ENCODE data around the gene PLK2.

PLK2 gene

DNA sequence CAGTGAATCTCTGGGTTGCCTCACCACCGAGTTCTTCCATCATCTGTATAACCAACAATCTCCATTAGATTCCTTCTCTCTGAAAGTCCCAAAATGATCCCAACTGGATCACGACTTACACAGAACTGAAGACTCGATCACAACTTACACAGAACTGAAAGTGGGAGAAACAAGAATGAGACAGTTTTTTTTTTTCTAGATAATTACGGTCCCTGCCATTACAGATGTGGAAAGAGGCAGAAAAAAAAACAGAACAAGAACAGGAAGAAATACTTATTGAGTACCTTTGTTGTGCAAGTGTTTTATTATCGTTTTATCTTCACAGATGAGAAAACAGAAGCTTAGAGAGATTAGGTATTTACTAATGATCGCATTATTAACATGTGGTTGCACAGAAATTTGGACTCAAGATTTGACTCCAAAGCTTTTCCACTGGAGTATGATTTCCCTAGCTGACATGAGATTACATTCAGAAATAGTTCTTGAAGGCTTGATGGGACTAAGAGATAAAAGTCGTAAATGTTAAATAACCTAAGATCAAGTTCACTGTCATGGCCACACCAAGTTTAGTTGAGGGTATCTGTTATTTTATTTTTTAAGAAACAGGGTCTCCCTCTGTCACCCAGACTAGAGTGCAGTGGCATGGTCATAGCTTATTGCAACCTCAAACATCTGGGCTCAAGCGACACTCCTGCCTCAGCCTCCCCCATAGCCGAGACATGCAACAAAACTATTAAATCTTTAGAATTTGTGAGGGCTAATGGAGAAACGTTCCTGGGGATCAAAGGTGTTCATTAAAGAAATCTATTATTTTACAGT lies 8.9 kb downstream of the PLK2 start:
- DNase-seq (ENCODE audit: low read depth in 1 of 2, low spot score in 1 of 2), result no peak

DNA sequence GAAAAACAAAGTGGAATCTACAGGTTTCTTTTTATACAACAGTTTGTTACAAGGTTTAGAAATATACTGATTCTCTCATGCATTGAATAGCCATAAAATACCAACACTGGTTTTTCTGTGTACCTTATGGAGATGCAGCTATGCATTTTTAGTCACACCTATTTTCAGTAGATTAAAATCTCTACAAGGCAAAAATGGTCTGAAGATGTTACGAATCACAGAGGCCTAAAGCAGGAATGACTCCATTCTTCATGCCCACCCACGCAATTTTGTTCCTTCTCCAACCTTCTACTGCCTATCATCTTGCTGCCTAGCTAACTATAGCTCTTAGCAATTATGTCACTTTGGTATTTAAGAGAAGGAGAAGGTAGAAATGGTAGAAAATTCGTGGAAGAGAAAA lies 9.9 kb downstream of the PLK2 start:
- DNase-seq (ENCODE audit: low read depth in 1 of 2, low spot score in 1 of 2), result no peak

DNA sequence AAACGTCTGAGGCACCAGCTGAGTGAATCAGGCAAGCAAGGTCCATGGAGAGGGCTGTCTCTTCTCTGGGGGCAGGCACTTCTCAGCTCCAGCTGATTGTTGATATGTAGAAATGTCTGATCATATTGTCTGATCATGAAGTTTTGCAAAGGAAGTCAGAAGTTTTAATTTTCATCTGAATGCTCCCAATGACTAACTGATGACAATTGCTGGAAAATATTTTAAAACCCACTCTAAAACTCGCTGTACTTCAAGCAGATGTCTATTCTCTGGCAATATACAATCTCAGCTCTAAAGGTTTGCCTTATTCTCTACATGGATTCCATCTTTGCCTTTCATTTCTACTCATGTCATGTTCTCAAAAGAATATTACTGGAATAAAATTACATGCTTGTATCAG lies 12.7 kb downstream of the PLK2 start:
- no peak for DNase-seq (ENCODE audit: low read depth in 1 of 2, low spot score in 1 of 2)

DNA sequence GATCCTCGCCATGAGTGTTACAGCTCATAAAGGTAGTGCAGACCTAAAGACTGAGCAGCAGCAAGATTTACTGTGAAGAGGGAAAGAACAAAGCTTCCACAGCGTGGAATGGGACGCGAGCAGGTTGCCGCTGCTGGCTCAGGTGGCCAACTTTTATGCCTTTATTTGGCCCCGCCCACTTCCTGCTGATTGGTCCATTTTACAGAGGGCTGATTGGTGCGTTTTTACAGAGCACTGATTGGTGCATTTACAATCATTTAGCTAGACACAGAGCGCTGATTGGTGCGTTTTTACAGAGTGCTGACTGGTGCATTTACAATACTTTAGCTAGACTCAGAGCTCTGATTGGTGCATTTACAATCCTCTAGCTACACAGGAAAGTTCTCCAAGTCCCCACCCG lies 13.9 kb downstream of the PLK2 start:
- DNase-seq (ENCODE audit: low read depth in 1 of 2, low spot score in 1 of 2), result no peak

DNA sequence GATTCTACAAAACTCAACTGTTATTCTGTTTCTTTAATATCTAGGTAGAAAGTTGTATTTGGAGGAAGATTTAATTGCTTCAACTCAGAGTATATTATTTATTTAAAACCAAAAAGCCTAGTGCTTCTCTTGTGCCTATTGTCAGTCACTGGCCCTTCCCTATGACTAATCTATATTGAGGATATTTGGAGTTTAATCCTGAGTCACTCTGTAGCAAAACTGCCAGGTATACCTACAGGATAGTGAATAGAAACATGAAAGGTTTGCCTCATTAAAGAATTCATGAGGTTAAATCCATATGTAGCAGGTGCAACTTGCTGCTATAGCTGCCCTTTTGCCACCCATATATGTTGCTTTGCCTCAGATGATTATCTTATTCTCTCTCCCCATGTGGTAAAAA lies 15.1 kb downstream of the PLK2 start:
- DNase-seq (ENCODE audit: low read depth in 1 of 2, low spot score in 1 of 2), result no peak

DNA sequence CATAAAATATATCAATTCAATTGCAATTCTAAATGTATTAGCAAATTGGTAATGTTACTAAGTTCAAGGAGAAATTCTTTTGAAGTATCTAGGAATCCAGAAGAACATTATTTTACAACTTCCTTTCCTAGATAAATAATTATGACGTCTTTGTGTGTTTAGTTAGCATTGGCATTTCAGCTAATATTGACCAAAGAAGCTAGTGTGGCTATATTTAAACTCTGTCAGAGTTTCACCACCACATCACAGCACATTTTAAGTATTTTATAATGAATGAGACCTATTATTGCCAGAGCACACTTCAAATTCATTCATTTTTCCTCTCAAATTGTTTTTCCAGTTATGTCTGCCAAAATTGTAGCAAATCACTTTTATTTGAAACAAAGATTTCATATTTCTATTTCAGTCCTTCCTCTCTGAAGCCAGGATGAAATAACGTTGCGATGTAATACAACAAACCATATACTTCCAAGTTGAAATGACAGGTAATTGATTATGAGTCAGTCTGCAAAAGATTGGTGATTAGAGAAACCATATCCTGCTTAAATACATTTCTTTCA lies 18.9 kb downstream of the PLK2 start:
- no peak for DNase-seq (ENCODE audit: low read depth in 1 of 2, low spot score in 1 of 2)

DNA sequence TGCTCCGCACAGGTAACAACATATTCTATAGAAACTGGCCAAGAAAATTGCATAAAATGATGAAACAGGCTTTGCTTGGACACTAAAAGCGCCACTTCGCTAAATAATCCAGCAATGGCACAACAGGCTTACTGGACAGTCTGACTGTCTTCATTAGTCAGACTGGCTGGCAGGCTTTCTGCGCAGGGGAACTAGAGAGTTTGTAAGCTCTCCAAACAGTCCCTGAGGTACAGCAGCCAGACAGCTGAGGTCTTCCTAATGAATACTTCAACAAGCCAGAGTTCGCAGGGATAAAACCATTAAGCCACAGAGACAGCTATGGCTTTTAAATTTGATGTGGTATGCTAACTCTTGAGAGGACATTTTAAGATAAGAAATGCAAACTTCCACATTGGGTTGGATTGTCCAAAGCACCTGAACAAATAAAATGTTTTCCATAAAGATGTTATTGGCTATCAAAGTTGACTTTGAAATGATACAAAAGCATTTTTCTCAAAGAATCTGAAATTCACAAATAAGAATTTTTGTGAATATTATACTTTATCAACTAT lies 20.7 kb downstream of the PLK2 start:
- no peak for DNase-seq (ENCODE audit: low read depth in 1 of 2, low spot score in 1 of 2)

DNA sequence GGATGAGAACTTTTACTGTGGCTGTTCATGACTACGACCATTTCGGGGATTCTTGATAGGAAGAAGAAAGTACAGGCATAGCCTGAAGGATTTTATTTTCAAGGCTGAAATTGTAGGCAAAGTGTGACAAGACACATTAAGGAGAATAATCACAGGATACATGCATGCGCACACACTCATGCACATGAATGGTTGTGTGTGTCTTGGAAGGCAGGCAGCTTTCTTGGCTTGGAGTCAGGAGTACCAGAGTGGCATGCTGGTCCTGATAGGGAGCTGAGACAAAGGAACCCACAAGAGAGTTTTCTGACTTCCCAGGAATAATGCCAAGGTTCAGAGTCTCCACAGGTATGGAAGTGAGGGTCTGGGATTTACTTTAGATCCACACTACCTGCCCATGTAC lies 22.2 kb downstream of the PLK2 start:
- DNase-seq (ENCODE audit: low read depth in 1 of 2, low spot score in 1 of 2), result no peak

DNA sequence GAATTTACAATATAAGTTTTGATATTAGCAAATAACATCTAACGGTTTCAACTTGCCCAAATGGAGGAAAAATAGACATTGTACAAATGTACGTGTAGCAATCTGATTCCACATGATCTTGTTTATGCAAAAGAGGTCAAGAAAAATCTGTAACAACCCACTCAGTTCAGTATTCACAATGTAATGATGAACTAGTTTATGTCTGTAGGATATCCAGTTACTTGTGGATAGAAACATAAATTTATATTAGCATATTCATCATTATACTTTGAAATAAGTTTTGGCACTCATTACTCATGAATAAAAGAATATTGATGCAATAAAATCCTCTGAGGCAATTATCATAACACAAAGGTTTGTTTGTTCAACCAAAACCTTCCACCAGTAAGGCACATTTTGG lies 28.1 kb downstream of the PLK2 start:
- no peak for DNase-seq (ENCODE audit: low read depth in 1 of 2, low spot score in 1 of 2)

DNA sequence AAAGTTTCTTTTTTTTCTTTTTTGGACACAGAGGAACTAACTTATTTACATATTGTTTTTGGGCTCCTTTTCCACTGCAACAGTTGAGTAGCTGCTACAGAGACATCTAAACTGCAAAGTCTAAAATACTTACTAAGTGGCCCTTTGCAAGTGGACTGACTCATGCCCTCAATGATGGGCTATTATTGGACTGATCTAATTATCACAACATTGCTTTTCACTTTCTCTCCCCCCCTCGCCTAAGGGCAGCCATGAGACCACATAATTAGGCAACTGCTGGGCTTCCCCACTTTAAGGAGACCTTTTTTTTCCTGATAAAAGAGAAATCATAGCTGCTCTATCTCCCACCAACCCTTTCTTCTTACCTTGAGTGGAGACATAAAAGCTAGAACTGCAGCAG lies 47.0 kb downstream of the PLK2 start:
- no peak for DNase-seq (ENCODE audit: low read depth in 1 of 2, low spot score in 1 of 2)

DNA sequence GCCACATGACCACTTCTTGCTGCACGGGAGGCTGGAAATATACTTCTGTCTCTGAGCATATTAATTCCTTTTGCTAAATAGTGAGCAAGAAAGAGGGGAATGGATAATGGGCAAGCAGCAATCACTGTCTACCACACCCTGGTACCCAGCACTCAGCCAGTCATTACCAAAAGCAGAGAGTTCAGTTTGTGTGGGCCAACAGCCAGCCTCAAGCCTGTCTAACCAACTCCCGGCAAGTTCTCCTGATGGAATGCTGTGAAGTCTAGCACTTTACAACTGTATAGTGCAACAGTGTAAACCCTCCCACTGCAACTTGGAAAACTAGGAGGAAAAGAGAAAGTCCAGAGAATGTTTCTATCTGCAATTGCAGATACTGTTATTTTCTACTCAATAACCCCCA lies 47.8 kb downstream of the PLK2 start:
- DNase-seq (ENCODE audit: low read depth in 1 of 2, low spot score in 1 of 2), result no peak

DNA sequence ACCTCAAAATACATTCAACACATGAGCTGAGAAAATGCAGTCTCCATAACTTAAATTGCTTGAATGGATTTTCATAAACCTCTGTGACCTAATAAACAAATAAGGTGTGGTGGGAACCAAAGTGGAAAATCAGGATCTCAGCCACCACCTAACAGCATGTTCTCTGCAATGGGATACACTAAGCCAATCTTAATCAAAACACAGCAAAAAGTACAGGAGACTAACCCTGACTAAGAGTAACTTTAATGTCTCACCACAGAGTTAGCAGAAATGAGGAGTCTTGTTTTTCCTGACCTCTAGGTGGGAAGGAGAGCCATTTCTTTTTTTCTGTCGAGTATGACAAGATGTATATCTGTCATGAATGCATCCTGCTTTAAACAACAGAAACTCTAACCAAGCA lies 48.5 kb downstream of the PLK2 start:
- DNase-seq (ENCODE audit: low read depth in 1 of 2, low spot score in 1 of 2), result no peak

DNA sequence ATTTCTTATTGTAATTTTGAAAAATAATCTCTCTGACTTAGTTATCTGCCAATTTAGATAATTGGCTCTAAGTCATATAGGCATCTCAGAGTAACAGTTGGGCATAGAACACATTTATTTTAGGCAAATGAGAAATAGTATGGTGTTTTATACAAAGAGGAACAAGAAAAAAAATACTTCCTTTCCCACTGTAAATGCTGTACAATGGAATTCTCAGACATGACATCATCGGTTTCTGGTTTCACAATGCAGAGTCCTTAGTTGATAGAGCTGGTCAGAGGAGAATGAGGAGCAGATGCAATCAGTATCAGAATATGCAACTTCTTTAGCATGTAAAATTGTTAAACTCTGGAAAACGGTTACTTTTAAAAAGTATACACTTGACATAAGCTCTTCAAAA lies 49.4 kb downstream of the PLK2 start:
- no peak for DNase-seq (ENCODE audit: low read depth in 1 of 2, low spot score in 1 of 2)

DNA sequence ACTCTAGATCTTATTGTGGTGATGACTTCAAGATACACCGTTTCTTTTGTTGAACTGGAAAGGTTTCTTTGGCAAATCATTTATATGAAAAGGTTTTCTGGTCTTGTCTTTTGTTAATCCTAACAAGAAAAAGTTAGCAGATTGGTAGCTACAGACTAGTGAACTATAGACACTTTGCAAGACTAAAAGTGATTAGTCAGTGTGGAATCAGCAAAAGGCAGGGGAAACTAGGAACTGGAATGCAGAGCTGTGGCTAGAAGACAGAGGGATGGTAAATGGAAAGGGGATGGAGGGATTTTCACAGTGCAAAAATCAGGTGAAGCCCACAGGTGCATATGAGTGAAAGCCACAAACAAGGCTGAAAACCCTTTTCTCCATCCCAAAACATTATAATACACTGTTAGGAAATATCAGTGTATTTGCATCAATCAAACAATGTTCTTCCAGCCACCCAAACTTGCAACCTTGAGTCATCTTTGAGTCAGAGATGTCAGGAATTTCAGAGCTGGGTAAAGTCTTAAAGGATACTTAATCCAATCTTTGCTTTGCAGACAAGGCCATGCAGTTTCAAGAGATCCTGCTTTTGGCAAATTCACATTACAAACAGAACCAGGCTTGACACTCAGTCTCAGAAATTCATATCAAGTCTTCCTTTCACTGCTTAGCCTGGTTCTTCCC lies 52.7 kb downstream of the PLK2 start:
- no peak for DNase-seq (ENCODE audit: low read depth in 1 of 2, low spot score in 1 of 2)

DNA sequence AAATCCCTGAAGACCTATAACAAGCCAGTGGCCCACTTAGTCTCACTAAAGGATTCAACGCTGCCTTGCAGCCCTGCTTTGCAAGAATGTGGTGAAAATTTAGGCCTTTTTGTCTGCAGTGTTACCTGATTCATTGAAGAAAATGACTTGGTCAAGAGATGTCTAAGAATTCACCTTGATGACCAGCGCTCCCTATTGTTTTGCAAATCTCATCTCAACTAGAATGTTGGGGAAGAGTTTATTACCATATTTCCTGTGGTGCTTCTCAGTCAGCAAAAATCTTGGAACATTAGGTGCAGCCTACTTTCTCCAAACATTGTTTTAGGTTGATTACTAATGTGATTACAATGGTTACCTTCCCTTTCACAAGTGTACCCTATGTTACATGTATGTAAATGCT lies 53.5 kb downstream of the PLK2 start:
- DNase-seq (ENCODE audit: low read depth in 1 of 2, low spot score in 1 of 2), result no peak

DNA sequence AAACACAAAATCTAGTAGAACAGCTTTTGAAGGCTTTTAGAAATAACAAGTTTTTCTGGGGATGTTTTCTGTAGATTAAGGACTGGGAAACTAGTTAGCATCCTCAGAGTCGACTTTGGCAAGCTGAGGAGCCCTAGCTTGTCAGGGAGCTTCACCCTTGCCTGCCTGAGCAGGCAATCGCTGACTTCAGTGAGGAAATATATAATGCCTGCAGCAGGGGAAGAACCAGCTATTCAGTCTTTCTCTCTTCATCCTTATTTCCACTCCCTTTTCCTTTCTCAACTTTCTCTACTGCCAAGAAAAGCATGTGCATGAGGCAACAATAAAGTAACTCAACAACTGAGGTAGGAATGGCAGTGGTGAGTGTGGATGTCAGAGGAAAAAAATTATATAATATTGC lies 54.7 kb downstream of the PLK2 start:
- no peak for DNase-seq (ENCODE audit: low read depth in 1 of 2, low spot score in 1 of 2)

DNA sequence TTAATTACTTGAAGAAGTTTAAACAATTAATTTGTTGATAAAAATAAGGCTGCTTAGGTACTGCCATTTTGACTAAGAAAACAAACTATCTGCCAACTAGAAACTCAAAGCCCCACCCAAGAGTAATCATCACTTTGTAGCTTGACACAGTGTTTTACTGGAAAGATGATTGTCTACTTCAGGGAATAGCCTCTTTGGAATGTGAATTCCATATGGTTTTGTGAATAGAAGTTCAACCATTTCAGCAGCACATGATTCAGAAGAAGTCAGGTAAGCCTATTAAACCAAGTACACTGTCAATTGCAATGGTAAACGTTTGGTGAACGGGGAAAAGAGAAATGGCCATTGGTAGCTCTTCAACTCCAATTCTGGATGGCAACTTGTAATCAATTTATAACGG lies 55.2 kb downstream of the PLK2 start:
- DNase-seq (ENCODE audit: low read depth in 1 of 2, low spot score in 1 of 2), result no peak

Measured in activated T-helper 1 cell treated with anti-CD3 and anti-CD28 coated beads, Interleukin-2, amount 50 U/mL, for 16 hours (primary cell).